NCI-H2107 (cell line): ENCODE results near the gene HYAL1.

Experiments used
- DNase-seq: peaks from one replicate; lab custom pipeline; 2025; lab: John Stamatoyannopoulos, UW

Gene HYAL1

GRCh38 chr3:50303013-50303815 is at the start of gene HYAL1:
Gene HYAL1, minus strand, starts transcription at chr3:50303574. Its CDS starts 618 bp downstream, at chr3:50302956.
- no peak for DNase-seq

- no peak for DNase-seq
Observed at GRCh38 chr3:50352781-50353180, 49.4 kb upstream of the HYAL1 start.

GRCh38 chr3:50351323-50351697 is 47.9 kb upstream of the HYAL1 start:
- no peak for DNase-seq

GRCh38 chr3:50350527-50351322 is 47.4 kb upstream of the HYAL1 start, which contains the start of the genes CYB561D2 and NPRL2:
Gene CYB561D2, plus strand, starts transcription at chr3:50350862. Its CDS starts 572 bp downstream, at chr3:50351434.
Gene NPRL2, minus strand, starts transcription at chr3:50350775. Its CDS starts 123 bp downstream, at chr3:50350652.
- DNase-seq, result peak; percentile 77

- no peak for DNase-seq
Observed at GRCh38 chr3:50350213-50350526, 46.8 kb upstream of the HYAL1 start.

GRCh38 chr3:50347187-50347813 is 43.9 kb upstream of the HYAL1 start:
- DNase-seq, result peak; percentile 44

GRCh38 chr3:50345586-50346234 is 42.3 kb upstream of the HYAL1 start, which contains the start of gene ZMYND10:
Gene ZMYND10, minus strand, starts transcription at chr3:50345732. Its CDS starts 153 bp downstream, at chr3:50345579.
- no peak for DNase-seq

GRCh38 chr3:50345008-50345407 is 41.6 kb upstream of the HYAL1 start:
- DNase-seq, result no peak

- DNase-seq, result no peak
Observed at GRCh38 chr3:50342813-50343633, 39.6 kb upstream of the HYAL1 start.

- no peak for DNase-seq
Observed at GRCh38 chr3:50341996-50342650, 38.7 kb upstream of the HYAL1 start.

- DNase-seq, result no peak
Observed at GRCh38 chr3:50341537-50341936, 38.2 kb upstream of the HYAL1 start.

GRCh38 chr3:50340448-50341329 is 37.3 kb upstream of the HYAL1 start, which contains the start of gene RASSF1:
Gene RASSF1, minus strand, starts transcription at chr3:50340836. Its CDS starts 31 bp downstream, at chr3:50340805.
- no peak for DNase-seq

GRCh38 chr3:50340147-50340447 is 36.7 kb upstream of the HYAL1 start:
- DNase-seq, result no peak

- DNase-seq, result no peak
Observed at GRCh38 chr3:50339485-50340146, 36.2 kb upstream of the HYAL1 start.

- DNase-seq, result no peak
Observed at GRCh38 chr3:50338965-50339364, 35.6 kb upstream of the HYAL1 start.

- DNase-seq, result peak; percentile 84
Observed at GRCh38 chr3:50337175-50337861, 33.9 kb upstream of the HYAL1 start.

- no peak for DNase-seq
Observed at GRCh38 chr3:50336452-50337174, 33.2 kb upstream of the HYAL1 start.
